Left lung (tissue), 10 donors: Measurements from ENCODE around the gene PHLPP1. TPM values are rescaled to one million over a fixed set of nuclear protein-coding genes. Genes with fewer than 3 reads are reported as not detected.

Experiments
- ATAC-seq: fragments of 200-7000 bp; cut with Tn5 transposase; one replicate; pipeline ENCODE4 v1.9.1; 2020; ENCODE audit warnings: moderate library complexity
- DNase-seq, 4 donors: peaks; one replicate each; pipeline ENCODE4 v3.0.0-alpha.2; 2013 to 2020
- H3K27ac ChIP-seq, 2 donors: fragments of 200-600 bp; sonication (generic) in 1 of 2; one replicate each; pipeline versions ENCODE4 v1.5.0 to v1.8.0; 2020 to 2021
- H3K27me3 ChIP-seq, 2 donors: fragments of 200-600 bp; sonication (generic) in 1 of 2; one replicate each; pipeline versions ENCODE4 v1.5.0 to v1.8.0; 2020 to 2021
- H3K36me3 ChIP-seq, 2 donors: fragments of 200-600 bp; sonication (generic) in 1 of 2; one replicate each; pipeline versions ENCODE4 v1.5.0 to v1.8.0; 2020 to 2021
- H3K4me1 ChIP-seq, 2 donors: fragments of 200-600 bp; one replicate each; pipeline ENCODE4 v1.8.0; 2021
- H3K4me3 ChIP-seq, 2 donors: fragments of 200-600 bp; sonication (generic) in 1 of 2; one replicate each; pipeline versions ENCODE4 v1.5.0 to v1.8.0; 2020 to 2021; ENCODE audit warnings: mild to moderate bottlenecking in 1 of 2
- H3K9me3 ChIP-seq, 2 donors: fragments of 200-600 bp; sonication (generic) in 1 of 2; one replicate each; pipeline versions ENCODE4 v1.5.0 to v1.8.0; 2020 to 2021
- CTCF ChIP-seq, 2 donors: fragments of 200-600 bp; sonication (generic) in 1 of 2; IDR thresholded peaks; one replicate each; pipeline versions ENCODE4 v1.5.0 to v1.8.0; 2021; ENCODE audit warnings: antibody characterized with exemption in 2 of 2
- intact Hi-C, 2 donors: fragments of 100-400 bp; cut with DNase I; formaldehyde crosslinking; loops; one replicate each; pipeline versions ENCODE4 v1.11.2 to v1.14.2; 2022
- polyA plus RNA-seq, 6 donors: library from polyadenylated mRNA; unstranded; fragments of 120-200 nt; gene quantifications; one replicate each; pipeline ENCODE4 v1.2.1, GENCODE V29; 2013; ENCODE audit not compliant: insufficient read length in 6 of 6
- total RNA-seq, 2 donors: library from RNA; stranded (reverse); fragmentation: NEBNext Ultra II Directional; extraction: Animal tissue kit (Norgen Biotek cat#: 25700); gene quantifications; one replicate each; pipeline ENCODE4 v1.2.1, GENCODE V29; 2021
- donor health status: DM: no; HTN: yes; CAD: no.
- donor health status: DM: no; HTN: no; CAD: no.

The PHLPP1 gene
- total and polyA plus RNA-seq, 8 donors: 7.0 to 13.1 (median 11.0) TPM

- Histone ChIP-seq H3K27me3 (no peaks in the 10 kb centered on the region), H3K4me1 (no peaks in the 10 kb centered on the region), H3K4me3 (no peak overlapping the region), H3K9me3 (no peaks in the 10 kb centered on the region), H3K36me3 (no peaks in the 10 kb centered on the region), H3K27ac (no peak overlapping the region)
- ATAC-seq: no peak
- intact Hi-C loops: no loop called here
- no peak for TF ChIP-seq CTCF (IDR thresholded peaks at IDR 0.05)
- DNase-seq: no peak
Measured at GRCh38 chr18:62842898-62843297, 127.6 kb downstream of the PHLPP1 start.

- ATAC-seq: no peak
- intact Hi-C loops: no loop called here
- no peaks in the 10 kb centered on the region for H3K4me1 ChIP-seq
Measured at GRCh38 chr18:62844850-62845643, 129.7 kb downstream of the PHLPP1 start.

GRCh38 chr18:62846313-62846712 is 131.0 kb downstream of the PHLPP1 start:
- Histone ChIP-seq H3K4me3 (no peak overlapping the region), H3K27ac (no peak overlapping the region), H3K27me3 (no peaks in the 10 kb centered on the region), H3K4me1 (no peaks in the 10 kb centered on the region), H3K9me3 (no peaks in the 10 kb centered on the region), H3K36me3 (no peaks in the 10 kb centered on the region)
- TF ChIP-seq CTCF (IDR thresholded peaks at IDR 0.05): no peak
- no peak for ATAC-seq
- DNase-seq: no peak
- intact Hi-C loops: no loop called here

More at GRCh38 chr18:62844850-62845643, 129.7 kb downstream of the PHLPP1 start:
- H3K27ac ChIP-seq: no peak overlapping the region
- no peak for TF ChIP-seq CTCF (IDR thresholded peaks at IDR 0.05)
- H3K36me3 ChIP-seq: no peaks in the 10 kb centered on the region
- DNase-seq: no peak
- no peaks in the 10 kb centered on the region for H3K9me3 ChIP-seq
- H3K27me3 ChIP-seq: no peaks in the 10 kb centered on the region
- H3K4me3 ChIP-seq: no peak overlapping the region

GRCh38 chr18:62847081-62847480 is 131.7 kb downstream of the PHLPP1 start:
- intact Hi-C loops: no loop called here
- ATAC-seq: no peak
- H3K27ac ChIP-seq: no peak overlapping the region
- no peaks in the 10 kb centered on the region for H3K4me1 ChIP-seq
- no peaks in the 10 kb centered on the region for H3K9me3 ChIP-seq
- no peaks in the 10 kb centered on the region for H3K27me3 ChIP-seq
- H3K36me3 ChIP-seq: no peaks in the 10 kb centered on the region
- no peak for DNase-seq
- TF ChIP-seq CTCF (IDR thresholded peaks at IDR 0.05): no peak
- no peak overlapping the region for H3K4me3 ChIP-seq

- H3K4me1 ChIP-seq: no peaks in the 10 kb centered on the region
- H3K36me3 ChIP-seq: no peaks in the 10 kb centered on the region
- DNase-seq: no peak
- H3K27ac ChIP-seq: no peak overlapping the region
- intact Hi-C loops: no loop called here
- H3K9me3 ChIP-seq: no peaks in the 10 kb centered on the region
- TF ChIP-seq CTCF (IDR thresholded peaks at IDR 0.05): no peak
- no peaks in the 10 kb centered on the region for H3K27me3 ChIP-seq
- no peak for ATAC-seq
- no peak overlapping the region for H3K4me3 ChIP-seq
Measured at GRCh38 chr18:62848946-62849345, 133.6 kb downstream of the PHLPP1 start.
